ENCODE results near the gene PLXNA4.

PLXNA4 gene

DNA sequence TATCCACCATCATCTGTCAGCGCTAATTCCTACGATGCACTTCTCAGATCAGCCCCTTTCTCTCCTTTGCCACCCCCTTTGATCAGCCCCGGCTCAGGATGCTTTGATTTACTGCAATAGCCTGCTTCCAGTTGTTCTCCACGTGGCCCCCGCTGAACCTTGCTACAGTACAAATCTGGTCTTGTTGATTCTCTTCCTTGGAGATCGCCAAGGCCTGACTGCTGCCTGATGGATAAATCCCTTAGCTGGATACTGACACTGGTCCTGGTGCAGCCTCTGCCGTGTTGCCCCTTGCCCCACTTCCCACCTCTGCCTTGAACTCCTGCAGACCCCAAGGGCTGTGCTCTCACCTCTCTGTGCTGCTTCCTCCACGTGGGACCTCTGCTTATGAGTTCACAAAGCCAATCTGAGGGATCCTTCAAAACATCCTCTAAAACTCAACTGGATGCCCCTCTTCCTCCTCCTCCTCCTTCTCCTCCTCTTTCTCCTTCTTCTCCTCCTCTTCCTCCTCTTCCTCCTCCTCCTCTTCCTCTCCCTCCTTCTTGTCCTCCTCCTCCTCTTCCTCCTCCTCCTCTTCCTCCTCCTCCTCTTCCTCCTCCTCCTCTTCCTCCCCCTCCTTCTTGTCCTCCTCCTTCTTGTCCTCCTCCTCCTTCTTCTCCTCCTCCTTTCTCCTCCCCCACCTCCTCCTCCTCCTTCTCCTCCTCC, 15.3 kb downstream of the PLXNA4 start:
- DNase-seq: no peak

DNA sequence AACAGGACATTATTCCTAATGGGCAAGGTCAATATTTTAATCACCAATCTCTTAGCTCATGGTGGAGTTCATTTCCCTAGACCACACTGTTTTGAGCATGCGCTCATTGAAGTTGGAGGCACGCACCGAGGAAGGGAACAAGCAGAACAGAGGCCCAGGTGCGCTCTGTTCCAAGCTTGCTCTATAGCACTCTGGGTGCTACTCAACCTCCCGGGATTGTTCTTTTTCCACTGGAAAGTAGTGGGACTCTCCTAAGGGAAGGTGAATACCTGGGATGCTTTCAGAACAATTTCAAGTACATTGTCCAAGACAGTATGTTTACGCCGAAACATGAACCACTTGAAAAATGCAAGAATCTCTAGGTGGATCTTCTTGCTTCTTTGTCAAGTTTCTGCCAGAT, 16.2 kb downstream of the PLXNA4 start:
- DNase-seq: no peak

GRCh38 chr7:132558815-132559214, 17.5 kb downstream of the PLXNA4 start:
- DNase-seq: no peak

- peak; percentile 46 to 59 (median 54) for DNase-seq
These were observed 18.7 kb downstream of the PLXNA4 start for GRCh38 chr7:132557489-132558044.

- no peak for DNase-seq
These were observed 21.8 kb downstream of the PLXNA4 start for GRCh38 chr7:132554446-132554845.

- no peak for DNase-seq
These were observed 23.2 kb downstream of the PLXNA4 start for GRCh38 chr7:132553031-132553430.

DNA sequence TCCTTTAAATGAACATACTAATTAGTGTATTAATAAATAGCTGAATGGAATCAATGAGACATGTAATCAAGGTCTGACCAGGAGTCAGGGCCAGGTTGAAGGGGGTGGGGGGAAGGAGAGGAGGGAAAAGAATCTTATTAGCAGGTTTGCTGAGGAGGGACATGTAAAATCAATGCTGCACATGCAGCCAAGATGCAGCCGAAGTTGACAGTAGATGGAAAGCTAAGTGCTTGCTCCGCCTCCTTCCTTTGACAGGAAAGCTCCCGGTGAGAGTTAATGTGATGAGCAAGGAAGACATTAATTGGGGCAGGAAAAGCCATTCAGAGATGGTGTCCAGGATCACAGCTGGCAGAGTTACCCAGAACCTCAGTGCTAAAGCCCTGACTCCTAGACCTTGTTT, 24.4 kb downstream of the PLXNA4 start:
- no peak for DNase-seq

DNA sequence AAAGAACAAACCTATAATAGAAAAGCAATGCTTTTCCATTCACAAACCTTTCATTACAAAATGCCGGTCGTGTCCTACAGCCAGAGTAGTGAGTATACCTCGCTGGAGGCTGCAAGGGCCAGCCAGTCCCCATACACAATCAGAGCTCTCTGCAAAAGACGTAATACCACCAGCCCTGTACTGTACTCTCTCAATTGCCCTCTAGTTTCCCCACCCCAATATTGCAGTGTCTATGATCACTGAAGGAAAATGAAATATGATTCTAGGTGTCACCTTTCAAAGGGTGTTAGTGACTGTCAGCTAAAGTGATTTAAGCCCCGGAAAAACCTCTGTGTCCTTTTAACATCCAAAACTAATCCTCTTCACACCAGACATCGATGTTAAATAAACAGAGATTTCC, 24.8 kb downstream of the PLXNA4 start:
- DNase-seq: no peak

- no peak for DNase-seq
These were observed 27.7 kb downstream of the PLXNA4 start for GRCh38 chr7:132548489-132549078.

- no peak for DNase-seq
These were observed 28.4 kb downstream of the PLXNA4 start for GRCh38 chr7:132547821-132548220.

- no peak for DNase-seq
These were observed 29.7 kb downstream of the PLXNA4 start for GRCh38 chr7:132546366-132547127.

- DNase-seq: no peak
These were observed 30.5 kb downstream of the PLXNA4 start for GRCh38 chr7:132545756-132546155.

GRCh38 chr7:132544999-132545398, 31.3 kb downstream of the PLXNA4 start:
- no peak for DNase-seq

DNA sequence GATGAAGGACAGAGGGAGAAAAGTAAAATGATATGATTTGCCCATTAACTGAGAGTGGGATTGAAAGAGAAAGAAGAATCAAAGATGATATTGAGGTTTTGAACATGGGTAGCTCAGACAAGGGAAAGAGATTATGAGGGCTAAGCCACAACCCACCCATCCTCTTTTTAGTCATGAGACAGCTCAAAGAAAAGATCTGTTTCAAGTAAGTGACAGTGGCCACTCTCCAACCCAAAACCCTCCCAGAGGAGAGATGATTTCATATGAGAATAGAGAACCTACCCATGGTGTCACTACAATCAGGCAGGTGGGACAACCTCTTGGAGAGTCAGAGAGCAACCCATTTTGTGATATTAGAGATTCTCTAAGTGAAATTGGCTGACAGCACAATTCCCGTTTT, 32.2 kb downstream of the PLXNA4 start:
- DNase-seq: no peak

DNA sequence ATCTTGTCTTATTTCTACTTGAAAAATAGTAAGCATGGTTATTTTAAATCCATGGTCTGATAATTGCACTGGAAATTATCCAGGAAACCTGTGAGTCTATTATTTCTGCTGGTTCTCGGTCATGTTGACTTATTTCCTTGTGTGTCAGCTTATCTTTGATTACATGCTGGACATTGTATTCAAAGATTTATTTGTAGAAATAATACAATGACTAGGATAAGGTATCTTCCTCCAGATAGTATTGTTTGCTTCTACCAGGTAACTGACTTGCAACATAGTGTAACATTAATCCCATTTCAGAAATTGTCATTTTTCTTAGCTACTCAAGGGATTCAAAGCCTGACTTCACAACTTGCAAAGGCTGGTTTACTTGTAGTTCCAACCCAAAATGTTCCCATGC, 33.4 kb downstream of the PLXNA4 start:
- no peak for DNase-seq

GRCh38 chr7:132541656-132542055, 34.6 kb downstream of the PLXNA4 start:
- no peak for DNase-seq

DNA sequence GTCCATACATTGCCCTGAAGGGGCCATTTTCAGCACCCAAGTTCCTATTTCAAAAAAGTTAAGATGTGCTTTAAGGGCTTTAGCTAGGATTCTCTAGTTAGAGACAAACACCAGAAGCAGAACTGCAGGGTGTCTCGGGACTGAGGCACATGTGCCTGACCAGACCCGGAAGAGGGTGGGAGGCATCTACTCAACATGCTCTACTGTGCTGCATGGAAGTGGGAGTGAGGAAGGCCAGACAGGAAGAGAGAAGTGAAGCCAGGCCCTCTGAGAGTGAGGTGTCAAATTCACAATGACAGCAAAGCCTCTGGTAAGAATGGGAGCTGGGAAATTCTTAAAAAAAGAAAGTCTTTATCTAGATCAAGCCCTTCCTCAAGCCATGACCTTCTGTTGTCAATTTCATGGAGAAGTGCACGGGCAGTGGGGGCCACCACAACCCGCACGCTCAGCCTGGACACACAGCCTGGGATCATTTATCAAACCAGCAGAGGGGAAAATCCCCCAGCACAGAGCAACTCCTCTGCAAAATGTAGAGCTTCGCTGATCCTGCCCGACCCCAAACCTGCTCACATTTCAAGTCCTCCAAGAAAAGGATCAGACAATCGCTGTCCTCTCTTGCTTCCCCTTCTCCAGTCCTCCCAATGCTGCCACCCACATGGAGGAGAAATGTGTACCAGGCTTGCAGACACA, 38.7 kb downstream of the PLXNA4 start:
- peak; percentile 52 to 63 (median 59) for DNase-seq

GRCh38 chr7:132536654-132537395, 39.4 kb downstream of the PLXNA4 start:
- no peak for DNase-seq

GRCh38 chr7:132533916-132534315, 42.4 kb downstream of the PLXNA4 start:
- peak in 2 of 3 donors; percentile 21 to 26 for DNase-seq

GRCh38 chr7:132532281-132532680, 44.0 kb downstream of the PLXNA4 start:
- DNase-seq: peak in 2 of 3 donors; percentile 46 to 70

- no peak for DNase-seq
These were observed 44.7 kb downstream of the PLXNA4 start for GRCh38 chr7:132531562-132531961.

GRCh38 chr7:132528695-132529094, 47.6 kb downstream of the PLXNA4 start:
- DNase-seq: no peak
